ENCODE data around the gene TACC2.

TACC2 gene

DNA sequence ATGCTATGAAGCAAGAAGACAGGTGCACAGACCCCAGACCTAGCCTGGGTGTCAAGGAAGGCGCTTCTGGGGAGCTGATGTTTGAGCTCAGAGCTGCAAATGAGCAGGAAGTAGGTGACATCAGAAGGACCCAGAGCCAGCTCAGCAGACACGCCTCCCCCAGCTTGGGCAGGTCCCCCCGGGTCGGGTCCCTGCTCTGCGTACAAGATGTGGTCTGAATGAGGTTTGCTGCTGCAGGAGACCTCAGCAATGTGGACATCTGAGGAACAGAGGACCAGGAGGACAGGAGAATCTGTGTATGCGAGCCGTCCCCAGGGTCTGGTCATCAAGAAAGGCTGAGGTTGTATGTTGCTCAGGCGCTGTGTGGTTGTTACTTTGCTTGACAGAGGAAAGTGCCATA, 51.8 kb downstream of the TACC2 start:
- Histone ChIP-seq H3K9ac (ENCODE audit: low read length) (no peak overlapping the region), H3K9me3 (ENCODE audit: low read length) (no peaks in the 10 kb centered on the region), H3K4me3 (ENCODE audit: low read depth in 1 of 2, low read length in 2 of 2) (no peak overlapping the region), H3K4me1 (ENCODE audit: insufficient read depth, low read length) (peaks cover 35% of the 10 kb centered on the region), H3K36me3 (ENCODE audit: insufficient read depth, low read length) (no peaks in the 10 kb centered on the region), H3K27me3 (ENCODE audit: control insufficient read depth in 1 of 2, insufficient read depth in 2 of 2, low read length in 2 of 2) (no peaks in the 10 kb centered on the region), H3K27ac (ENCODE audit: low read depth, low read length) (no peak overlapping the region)

DNA sequence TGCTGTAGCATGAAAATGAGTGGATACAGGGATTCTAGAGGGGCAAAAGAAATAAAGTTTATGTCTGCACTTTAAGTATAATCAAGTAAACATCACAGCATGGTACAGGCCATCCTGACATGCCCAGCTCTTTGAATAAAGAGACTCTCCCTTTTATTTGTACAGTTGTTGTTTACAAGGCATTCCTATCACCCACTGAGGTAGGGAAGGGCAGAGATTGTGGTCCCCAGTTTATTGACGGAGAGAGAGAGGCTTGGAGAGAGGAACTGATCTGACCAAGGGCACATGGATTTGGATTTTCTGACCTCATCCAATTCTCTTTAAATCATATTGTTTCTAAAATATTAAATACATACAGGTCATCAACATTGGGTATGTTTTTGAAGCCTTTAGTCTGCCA, 53.9 kb downstream of the TACC2 start:
- H3K36me3 ChIP-seq (ENCODE audit: insufficient read depth, low read length), result no peaks in the 10 kb centered on the region
- H3K9ac ChIP-seq (ENCODE audit: low read length), result no peak overlapping the region
- no peak overlapping the region for H3K4me3 ChIP-seq (ENCODE audit: low read depth in 1 of 2, low read length in 2 of 2)
- peak overlapping the region; percentile 87 for H3K27ac ChIP-seq (ENCODE audit: low read depth, low read length)
- no peaks in the 10 kb centered on the region for H3K27me3 ChIP-seq (ENCODE audit: control insufficient read depth in 1 of 2, insufficient read depth in 2 of 2, low read length in 2 of 2)
- no peaks in the 10 kb centered on the region for H3K9me3 ChIP-seq (ENCODE audit: low read length)
- peaks cover 42% of the 10 kb centered on the region for H3K4me1 ChIP-seq (ENCODE audit: insufficient read depth, low read length)

DNA sequence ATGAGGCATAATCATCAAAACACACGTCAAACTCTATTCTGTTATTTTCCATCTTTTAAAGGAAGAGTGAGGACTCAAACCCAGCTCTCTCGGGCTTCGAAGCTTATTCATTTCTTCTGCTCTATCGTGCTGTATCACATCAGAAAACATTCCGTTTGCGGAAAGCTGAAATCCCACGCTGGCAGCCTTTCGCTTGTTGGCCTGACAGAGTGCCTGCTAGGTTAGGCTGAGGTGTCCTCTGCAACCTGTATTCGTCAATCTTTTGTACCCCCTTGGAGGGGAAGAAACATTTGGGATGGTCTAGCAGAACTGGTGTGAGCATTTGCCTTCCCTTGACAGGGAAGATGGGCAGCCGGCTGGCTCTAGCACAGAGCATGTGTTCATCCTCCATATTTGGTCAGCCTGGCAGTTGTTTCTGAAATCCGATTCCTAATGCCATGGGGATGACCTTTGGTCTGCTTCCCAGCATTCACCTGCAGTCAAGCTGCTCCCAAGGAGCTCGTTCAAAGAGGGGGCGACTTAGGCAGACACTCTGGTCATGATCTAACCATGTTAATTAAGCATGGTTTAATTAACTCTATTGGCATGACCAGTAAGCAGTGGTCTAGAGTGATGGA, 55.2 kb downstream of the TACC2 start:
- Histone ChIP-seq H3K36me3 (ENCODE audit: insufficient read depth, low read length) (no peaks in the 10 kb centered on the region), H3K9me3 (ENCODE audit: low read length) (no peaks in the 10 kb centered on the region), H3K9ac (ENCODE audit: low read length) (peak overlapping the region; percentile 21), H3K4me3 (ENCODE audit: low read depth in 1 of 2, low read length in 2 of 2) (peak overlapping the region in 1 of 2 donors; percentile 53), H3K27me3 (ENCODE audit: control insufficient read depth in 1 of 2, insufficient read depth in 2 of 2, low read length in 2 of 2) (no peaks in the 10 kb centered on the region), H3K4me1 (ENCODE audit: insufficient read depth, low read length) (peaks cover 44% of the 10 kb centered on the region), H3K27ac (ENCODE audit: low read depth, low read length) (peak overlapping the region; percentile 87)

DNA sequence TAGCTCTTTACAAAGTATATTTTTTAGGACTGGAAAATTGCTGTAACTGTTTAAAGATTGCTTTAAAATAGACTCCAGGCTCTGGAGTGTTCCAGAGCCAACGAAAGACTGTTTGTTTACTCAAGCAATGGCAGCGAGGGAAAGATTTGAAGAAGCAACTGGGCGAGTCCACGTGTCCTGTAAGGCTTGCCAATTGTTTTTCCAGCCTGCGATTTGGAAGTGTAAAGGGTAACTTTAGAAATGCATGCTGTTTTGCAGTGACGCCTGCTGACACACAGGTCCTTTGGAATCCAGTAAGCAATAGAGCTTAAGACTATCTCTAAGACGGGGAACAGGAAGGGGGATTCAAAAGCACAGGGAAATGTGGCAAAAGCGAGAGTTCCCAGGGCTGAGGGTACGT, 55.8 kb downstream of the TACC2 start:
- Histone ChIP-seq H3K36me3 (ENCODE audit: insufficient read depth, low read length) (no peaks in the 10 kb centered on the region), H3K27ac (ENCODE audit: low read depth, low read length) (peak overlapping the region; percentile 87), H3K4me1 (ENCODE audit: insufficient read depth, low read length) (peaks cover 44% of the 10 kb centered on the region), H3K4me3 (ENCODE audit: low read depth in 1 of 2, low read length in 2 of 2) (peak overlapping the region in 1 of 2 donors; percentile 53), H3K27me3 (ENCODE audit: control insufficient read depth in 1 of 2, insufficient read depth in 2 of 2, low read length in 2 of 2) (no peaks in the 10 kb centered on the region), H3K9me3 (ENCODE audit: low read length) (no peaks in the 10 kb centered on the region), H3K9ac (ENCODE audit: low read length) (peak overlapping the region; percentile 21)

DNA sequence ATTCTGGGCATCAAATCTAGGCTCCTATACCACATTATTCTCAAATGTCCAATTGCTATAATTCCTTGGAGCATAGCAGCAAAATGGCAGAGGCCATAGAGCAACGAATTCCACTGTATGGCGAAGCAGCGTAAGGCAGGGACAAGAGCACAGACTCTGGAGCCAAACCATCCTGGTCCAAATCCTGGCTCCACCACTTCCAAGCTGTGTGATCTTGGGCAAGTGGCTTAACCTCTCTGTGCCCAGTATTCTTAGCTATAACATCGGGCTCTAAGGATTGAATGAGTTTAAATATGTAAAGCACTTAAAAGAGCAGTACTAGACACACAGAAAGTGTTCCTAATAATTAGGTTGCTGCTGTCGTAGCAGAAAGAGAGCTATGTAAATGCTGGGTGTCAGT, 56.2 kb downstream of the TACC2 start:
- H3K36me3 ChIP-seq (ENCODE audit: insufficient read depth, low read length), result no peaks in the 10 kb centered on the region
- H3K4me1 ChIP-seq (ENCODE audit: insufficient read depth, low read length), result peaks cover 44% of the 10 kb centered on the region
- H3K27me3 ChIP-seq (ENCODE audit: control insufficient read depth in 1 of 2, insufficient read depth in 2 of 2, low read length in 2 of 2), result no peaks in the 10 kb centered on the region
- peak overlapping the region; percentile 54 for H3K27ac ChIP-seq (ENCODE audit: low read depth, low read length)
- peak overlapping the region; percentile 21 for H3K9ac ChIP-seq (ENCODE audit: low read length)
- H3K4me3 ChIP-seq (ENCODE audit: low read depth in 1 of 2, low read length in 2 of 2), result peak overlapping the region in 1 of 2 donors; percentile 53
- H3K9me3 ChIP-seq (ENCODE audit: low read length), result no peaks in the 10 kb centered on the region

DNA sequence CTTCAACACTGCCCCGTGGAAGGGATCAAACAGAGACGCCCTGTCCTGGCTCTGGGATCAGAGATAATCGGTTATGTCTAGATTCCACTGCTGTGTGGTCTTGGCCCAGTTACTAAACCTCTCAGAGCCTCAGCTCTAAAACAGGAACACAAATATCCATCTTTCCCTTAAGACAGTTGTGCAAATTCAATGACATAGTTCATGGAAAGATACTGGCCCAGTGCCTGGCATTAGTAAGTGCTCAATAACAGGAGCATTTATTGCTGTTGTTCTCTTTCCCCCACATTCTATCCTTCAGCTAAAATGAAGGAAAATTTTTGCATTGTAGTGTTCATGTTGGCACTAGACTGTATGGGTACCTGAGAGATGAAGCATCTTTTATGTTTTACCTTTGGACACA, 58.6 kb downstream of the TACC2 start:
- H3K9ac ChIP-seq (ENCODE audit: low read length), result no peak overlapping the region
- H3K27me3 ChIP-seq (ENCODE audit: control insufficient read depth in 1 of 2, insufficient read depth in 2 of 2, low read length in 2 of 2), result no peaks in the 10 kb centered on the region
- H3K4me3 ChIP-seq (ENCODE audit: low read depth in 1 of 2, low read length in 2 of 2), result no peak overlapping the region
- H3K36me3 ChIP-seq (ENCODE audit: insufficient read depth, low read length), result no peaks in the 10 kb centered on the region
- peak overlapping the region; percentile 48 for H3K27ac ChIP-seq (ENCODE audit: low read depth, low read length)
- peaks cover 44% of the 10 kb centered on the region for H3K4me1 ChIP-seq (ENCODE audit: insufficient read depth, low read length)
- no peaks in the 10 kb centered on the region for H3K9me3 ChIP-seq (ENCODE audit: low read length)

DNA sequence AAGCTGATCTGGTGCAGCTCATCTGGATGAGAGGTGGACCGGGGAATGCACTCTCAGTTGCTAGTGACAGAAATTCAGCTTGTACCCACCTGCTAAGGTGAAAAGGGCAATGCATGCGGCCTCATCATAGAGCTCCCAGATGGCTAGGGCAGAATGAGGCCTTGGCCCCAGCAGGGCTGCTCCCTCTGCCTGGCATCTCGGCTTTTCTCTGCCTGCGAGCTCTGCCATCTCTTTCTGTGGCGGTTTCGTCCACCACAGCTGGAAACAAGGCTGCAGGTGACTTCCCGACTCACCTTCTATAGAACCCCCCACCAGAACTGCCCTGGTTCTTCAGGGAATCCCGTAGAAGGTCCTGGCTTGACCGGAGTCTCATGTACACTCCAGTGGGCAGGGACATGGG, 60.1 kb downstream of the TACC2 start:
- Histone ChIP-seq H3K9me3 (ENCODE audit: low read length) (no peaks in the 10 kb centered on the region), H3K36me3 (ENCODE audit: insufficient read depth, low read length) (no peaks in the 10 kb centered on the region), H3K9ac (ENCODE audit: low read length) (no peak overlapping the region), H3K27me3 (ENCODE audit: control insufficient read depth in 1 of 2, insufficient read depth in 2 of 2, low read length in 2 of 2) (no peaks in the 10 kb centered on the region), H3K4me1 (ENCODE audit: insufficient read depth, low read length) (peaks cover 33% of the 10 kb centered on the region), H3K4me3 (ENCODE audit: low read depth in 1 of 2, low read length in 2 of 2) (no peak overlapping the region), H3K27ac (ENCODE audit: low read depth, low read length) (peak overlapping the region; percentile 7)

DNA sequence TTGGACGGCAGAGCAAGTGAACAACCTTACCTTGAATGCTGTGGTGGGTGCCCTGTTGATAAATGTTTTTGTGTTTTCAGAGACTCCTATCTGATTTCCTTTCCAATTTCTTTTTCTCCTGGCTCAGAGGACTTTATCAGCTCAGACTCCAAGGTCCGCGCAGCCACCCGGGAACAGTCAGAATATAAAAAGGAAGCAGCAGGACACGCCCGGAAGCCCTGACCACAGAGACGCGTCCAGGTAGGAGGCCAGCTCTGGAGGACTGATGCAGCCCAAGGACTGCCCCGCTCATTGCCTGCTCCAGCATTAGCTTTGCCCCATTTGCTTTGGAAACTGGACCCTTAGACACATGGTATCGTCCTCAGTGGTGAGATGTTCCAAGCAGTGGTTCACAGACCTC, 61.3 kb downstream of the TACC2 start:
- Histone ChIP-seq H3K36me3 (ENCODE audit: insufficient read depth, low read length) (no peaks in the 10 kb centered on the region), H3K9me3 (ENCODE audit: low read length) (no peaks in the 10 kb centered on the region), H3K27ac (ENCODE audit: low read depth, low read length) (no peak overlapping the region), H3K27me3 (ENCODE audit: control insufficient read depth in 1 of 2, insufficient read depth in 2 of 2, low read length in 2 of 2) (no peaks in the 10 kb centered on the region), H3K9ac (ENCODE audit: low read length) (no peak overlapping the region), H3K4me1 (ENCODE audit: insufficient read depth, low read length) (peaks cover 25% of the 10 kb centered on the region), H3K4me3 (ENCODE audit: low read depth in 1 of 2, low read length in 2 of 2) (no peak overlapping the region)

DNA sequence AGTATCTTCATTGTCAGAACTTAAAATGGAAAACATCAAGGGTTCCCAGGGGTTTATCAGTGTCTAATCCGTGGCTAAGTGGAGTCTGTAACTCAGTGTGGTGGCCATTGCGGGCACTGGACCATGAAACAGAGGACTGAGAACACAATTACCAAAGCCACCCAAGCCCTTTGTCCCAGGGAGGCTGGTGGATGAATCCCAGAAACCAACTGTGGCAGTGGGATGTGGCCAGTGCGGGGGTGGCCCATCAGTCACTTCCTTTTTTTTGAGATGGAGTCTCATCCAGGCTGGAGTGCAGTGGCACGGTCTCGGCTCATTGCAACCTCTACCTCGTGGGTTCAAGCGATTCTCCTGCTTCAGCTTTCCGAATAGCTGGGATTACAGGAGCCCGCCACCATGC, 61.8 kb downstream of the TACC2 start:
- no peaks in the 10 kb centered on the region for H3K9me3 ChIP-seq (ENCODE audit: low read length)
- no peak overlapping the region for H3K9ac ChIP-seq (ENCODE audit: low read length)
- no peak overlapping the region for H3K27ac ChIP-seq (ENCODE audit: low read depth, low read length)
- H3K4me1 ChIP-seq (ENCODE audit: insufficient read depth, low read length), result peaks cover 20% of the 10 kb centered on the region
- no peak overlapping the region for H3K4me3 ChIP-seq (ENCODE audit: low read depth in 1 of 2, low read length in 2 of 2)
- no peaks in the 10 kb centered on the region for H3K27me3 ChIP-seq (ENCODE audit: control insufficient read depth in 1 of 2, insufficient read depth in 2 of 2, low read length in 2 of 2)
- H3K36me3 ChIP-seq (ENCODE audit: insufficient read depth, low read length), result no peaks in the 10 kb centered on the region

DNA sequence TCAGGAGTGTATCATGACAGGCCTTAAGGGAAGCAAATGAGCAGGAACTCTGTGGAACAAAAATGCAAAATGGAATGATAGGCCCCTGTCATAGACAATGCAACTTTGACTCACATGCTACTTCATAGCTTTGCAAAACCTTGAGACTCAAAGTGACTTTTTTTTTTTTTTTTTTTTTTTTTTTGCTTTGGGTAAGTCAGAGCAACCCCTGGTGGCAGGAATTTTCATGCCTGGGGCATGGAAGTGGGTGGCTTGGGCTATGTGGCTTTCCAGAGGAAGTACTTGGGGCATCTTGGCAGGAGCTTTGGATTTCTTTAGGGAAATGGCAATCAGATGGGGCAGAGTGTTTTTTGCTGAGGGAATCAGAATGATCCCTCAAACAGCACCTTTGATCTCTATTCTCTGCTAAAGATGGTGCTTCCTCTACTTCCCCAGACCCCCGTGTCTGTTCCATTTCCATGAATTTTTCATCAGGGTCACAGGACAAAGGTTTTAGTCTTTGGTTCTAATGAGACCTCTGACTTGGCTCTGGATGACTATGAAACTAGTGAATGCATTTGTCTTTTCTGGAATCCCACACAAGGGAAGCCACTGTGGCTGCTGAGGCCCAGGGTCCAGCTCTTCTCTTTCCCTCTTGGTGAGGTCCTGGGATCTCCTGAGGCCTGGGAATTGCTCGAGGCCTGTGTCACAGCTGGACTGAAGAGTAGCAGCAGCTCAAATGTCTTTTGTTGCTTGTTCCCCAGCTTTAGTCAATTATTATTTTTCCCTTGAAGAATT, 62.8 kb downstream of the TACC2 start:
- H3K9ac ChIP-seq (ENCODE audit: low read length), result no peak overlapping the region
- no peaks in the 10 kb centered on the region for H3K27me3 ChIP-seq (ENCODE audit: control insufficient read depth in 1 of 2, insufficient read depth in 2 of 2, low read length in 2 of 2)
- H3K9me3 ChIP-seq (ENCODE audit: low read length), result no peaks in the 10 kb centered on the region
- H3K4me1 ChIP-seq (ENCODE audit: insufficient read depth, low read length), result peaks cover 20% of the 10 kb centered on the region
- no peak overlapping the region for H3K4me3 ChIP-seq (ENCODE audit: low read depth in 1 of 2, low read length in 2 of 2)
- H3K27ac ChIP-seq (ENCODE audit: low read depth, low read length), result peak overlapping the region; percentile 7
- H3K36me3 ChIP-seq (ENCODE audit: insufficient read depth, low read length), result no peaks in the 10 kb centered on the region

DNA sequence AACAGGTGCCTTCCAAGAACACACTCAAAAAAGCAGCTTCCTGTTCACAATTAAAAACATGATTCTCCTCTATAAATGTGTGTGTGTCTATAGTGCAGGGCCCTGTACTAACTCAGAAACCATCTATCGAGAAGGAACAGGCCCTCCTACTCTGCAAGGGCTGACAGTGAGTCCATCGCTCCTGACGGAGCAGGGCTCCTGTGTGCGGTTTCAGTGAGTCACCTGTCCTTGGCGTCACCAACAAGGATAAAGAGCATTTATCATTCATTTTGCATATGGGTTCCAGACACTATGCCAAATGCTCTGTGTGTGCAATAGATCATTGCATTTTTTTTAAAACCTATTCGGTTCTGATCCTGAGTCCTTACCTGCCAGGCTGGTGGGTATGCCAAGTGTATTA, 63.7 kb downstream of the TACC2 start:
- no peak overlapping the region for H3K4me3 ChIP-seq (ENCODE audit: low read depth in 1 of 2, low read length in 2 of 2)
- H3K27me3 ChIP-seq (ENCODE audit: control insufficient read depth in 1 of 2, insufficient read depth in 2 of 2, low read length in 2 of 2), result no peaks in the 10 kb centered on the region
- no peak overlapping the region for H3K27ac ChIP-seq (ENCODE audit: low read depth, low read length)
- H3K9ac ChIP-seq (ENCODE audit: low read length), result no peak overlapping the region
- H3K36me3 ChIP-seq (ENCODE audit: insufficient read depth, low read length), result no peaks in the 10 kb centered on the region
- peaks cover 15% of the 10 kb centered on the region for H3K4me1 ChIP-seq (ENCODE audit: insufficient read depth, low read length)
- H3K9me3 ChIP-seq (ENCODE audit: low read length), result no peaks in the 10 kb centered on the region

DNA sequence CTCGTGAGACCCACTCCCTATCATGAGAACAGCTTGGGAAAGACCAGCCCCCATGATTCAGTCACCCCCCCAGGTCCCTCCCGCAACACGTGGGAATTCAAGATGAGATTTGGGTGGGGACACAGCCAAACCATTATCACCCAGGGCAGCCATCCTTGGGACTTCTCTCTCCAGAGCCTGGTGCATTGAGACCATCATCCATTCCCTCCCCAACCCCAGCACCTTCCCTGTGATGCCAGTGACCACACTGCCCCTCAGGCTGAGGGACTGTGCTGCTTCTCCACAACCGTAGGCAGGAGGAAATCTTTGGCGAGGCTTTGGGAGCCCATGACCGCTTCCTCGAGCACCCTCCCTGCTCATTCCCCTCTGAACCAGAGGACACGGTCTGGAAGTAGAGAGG, 64.4 kb downstream of the TACC2 start:
- Histone ChIP-seq H3K4me1 (ENCODE audit: insufficient read depth, low read length) (peaks cover 11% of the 10 kb centered on the region), H3K4me3 (ENCODE audit: low read depth in 1 of 2, low read length in 2 of 2) (no peak overlapping the region), H3K9me3 (ENCODE audit: low read length) (no peaks in the 10 kb centered on the region), H3K27ac (ENCODE audit: low read depth, low read length) (no peak overlapping the region), H3K27me3 (ENCODE audit: control insufficient read depth in 1 of 2, insufficient read depth in 2 of 2, low read length in 2 of 2) (no peaks in the 10 kb centered on the region), H3K9ac (ENCODE audit: low read length) (no peak overlapping the region), H3K36me3 (ENCODE audit: insufficient read depth, low read length) (no peaks in the 10 kb centered on the region)
